Bronchial epithelial cell (primary cell): ENCODE measurements around the gene SGF29. TPM values are rescaled to one million over a fixed set of nuclear protein-coding genes. Genes with fewer than 3 reads are reported as not detected.

ENCODE experiments used
- DNase-seq: peaks from one replicate; pipeline ENCODE4 v3.0.0-alpha.2; 2010; ENCODE audit warnings: low read depth
- FAIRE-seq: peaks from 2 replicates; lab custom pipeline; 2011; peaks lifted over from hg19 to GRCh38; lab: Jason Lieb, UNC
- H3K27me3 ChIP-seq: 2 replicates; pipeline ENCODE4 v1.5.1; 2011; ENCODE audit warnings: low read length; ENCODE audit not compliant: control insufficient read depth, insufficient read depth
- H3K36me3 ChIP-seq: 2 replicates; pipeline ENCODE4 v1.5.1; 2011; ENCODE audit warnings: low read length; ENCODE audit not compliant: control insufficient read depth, insufficient read depth
- H3K4me3 ChIP-seq: 2 replicates; pipeline ENCODE4 v1.5.1; 2011; ENCODE audit warnings: mild to moderate bottlenecking, low read depth, low read length, control low read depth
- total RNA-seq: library from RNA; depleted of rRNA; stranded (reverse); fragments of >200 nt; gene quantifications from 2 replicates; pipeline ENCODE4 v1.2.1, GENCODE V29; 2014
- TF ChIP-seq, protein P1 (sequence below): IDR thresholded peaks from 2 replicates; pipeline ENCODE4 v1.5.1; 2011; ENCODE audit warnings: mild to moderate bottlenecking, moderate library complexity, low read length, control low read depth, inconsistent platforms; ENCODE audit not compliant: insufficient read depth, severe bottlenecking

Gene SGF29
- total RNA-seq, 1 donor from 2014 or later, result 10.0 TPM

DNA sequence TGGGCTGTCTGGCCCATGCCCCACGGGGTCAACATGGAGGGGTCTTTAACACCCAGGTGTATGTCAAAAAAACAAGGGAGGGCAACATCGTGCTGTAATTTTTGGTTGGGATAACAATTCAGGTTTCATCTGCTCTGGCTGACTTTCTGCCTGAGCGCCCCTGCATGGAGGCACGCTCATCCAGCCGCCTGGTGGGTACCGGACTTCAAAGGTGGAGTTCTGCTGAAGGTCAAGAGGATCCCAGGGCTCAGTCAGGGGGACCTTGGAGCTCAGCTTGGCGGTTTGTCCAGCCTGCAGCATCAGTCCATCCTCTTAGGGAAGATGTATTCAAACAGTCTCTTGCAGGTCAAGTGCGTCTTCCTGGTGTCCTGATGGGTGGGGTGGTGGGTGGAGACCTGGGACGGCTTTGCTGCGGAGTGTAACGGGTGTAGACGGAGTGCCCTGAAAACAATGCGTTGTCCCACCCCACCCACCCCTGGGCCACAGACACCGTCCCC lies 5.4 kb upstream of the SGF29 start:
- H3K4me3 ChIP-seq, result no peak overlapping the region
- H3K36me3 ChIP-seq, result no peaks in the 10 kb centered on the region
- FAIRE-seq, result no peak
- DNase-seq, result no peak
- TF ChIP-seq, protein P1, sequence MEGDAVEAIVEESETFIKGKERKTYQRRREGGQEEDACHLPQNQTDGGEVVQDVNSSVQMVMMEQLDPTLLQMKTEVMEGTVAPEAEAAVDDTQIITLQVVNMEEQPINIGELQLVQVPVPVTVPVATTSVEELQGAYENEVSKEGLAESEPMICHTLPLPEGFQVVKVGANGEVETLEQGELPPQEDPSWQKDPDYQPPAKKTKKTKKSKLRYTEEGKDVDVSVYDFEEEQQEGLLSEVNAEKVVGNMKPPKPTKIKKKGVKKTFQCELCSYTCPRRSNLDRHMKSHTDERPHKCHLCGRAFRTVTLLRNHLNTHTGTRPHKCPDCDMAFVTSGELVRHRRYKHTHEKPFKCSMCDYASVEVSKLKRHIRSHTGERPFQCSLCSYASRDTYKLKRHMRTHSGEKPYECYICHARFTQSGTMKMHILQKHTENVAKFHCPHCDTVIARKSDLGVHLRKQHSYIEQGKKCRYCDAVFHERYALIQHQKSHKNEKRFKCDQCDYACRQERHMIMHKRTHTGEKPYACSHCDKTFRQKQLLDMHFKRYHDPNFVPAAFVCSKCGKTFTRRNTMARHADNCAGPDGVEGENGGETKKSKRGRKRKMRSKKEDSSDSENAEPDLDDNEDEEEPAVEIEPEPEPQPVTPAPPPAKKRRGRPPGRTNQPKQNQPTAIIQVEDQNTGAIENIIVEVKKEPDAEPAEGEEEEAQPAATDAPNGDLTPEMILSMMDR, result no peak
- H3K27me3 ChIP-seq, result no peaks in the 10 kb centered on the region

DNA sequence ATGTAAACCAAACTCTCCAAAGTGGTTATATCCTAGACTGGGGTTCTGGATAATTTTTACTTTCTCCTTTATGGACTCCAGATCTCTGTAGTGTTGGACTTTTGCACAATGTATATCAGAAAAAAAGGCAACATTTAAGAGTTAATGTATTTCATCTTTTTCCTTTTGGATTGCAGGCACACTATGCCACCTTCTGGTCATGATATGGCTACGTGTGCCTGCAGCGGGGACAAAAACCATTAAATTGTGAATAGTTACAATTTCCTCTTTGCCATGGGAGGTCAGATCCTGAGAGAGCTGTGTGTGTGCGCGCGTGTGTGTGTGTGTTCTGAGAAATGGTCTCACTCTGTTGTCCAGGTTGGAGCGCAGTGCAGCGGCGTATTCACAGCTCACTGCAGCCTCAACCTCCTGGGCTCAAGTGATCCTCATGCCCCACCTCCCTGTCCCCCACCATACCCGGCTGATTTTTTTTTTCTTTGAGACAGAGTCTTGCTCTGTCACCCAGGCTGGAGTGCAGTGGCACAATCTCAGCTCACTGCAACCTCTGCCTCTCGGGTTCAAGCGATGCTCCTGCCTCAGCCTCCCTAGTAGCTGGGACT lies 4.3 kb upstream of the SGF29 start:
- no peak for FAIRE-seq
- no peaks in the 10 kb centered on the region for H3K36me3 ChIP-seq
- H3K27me3 ChIP-seq, result no peaks in the 10 kb centered on the region
- DNase-seq, result peak; percentile 34
- no peak overlapping the region for H3K4me3 ChIP-seq
- TF ChIP-seq, protein P1, result peak; percentile 45

DNA sequence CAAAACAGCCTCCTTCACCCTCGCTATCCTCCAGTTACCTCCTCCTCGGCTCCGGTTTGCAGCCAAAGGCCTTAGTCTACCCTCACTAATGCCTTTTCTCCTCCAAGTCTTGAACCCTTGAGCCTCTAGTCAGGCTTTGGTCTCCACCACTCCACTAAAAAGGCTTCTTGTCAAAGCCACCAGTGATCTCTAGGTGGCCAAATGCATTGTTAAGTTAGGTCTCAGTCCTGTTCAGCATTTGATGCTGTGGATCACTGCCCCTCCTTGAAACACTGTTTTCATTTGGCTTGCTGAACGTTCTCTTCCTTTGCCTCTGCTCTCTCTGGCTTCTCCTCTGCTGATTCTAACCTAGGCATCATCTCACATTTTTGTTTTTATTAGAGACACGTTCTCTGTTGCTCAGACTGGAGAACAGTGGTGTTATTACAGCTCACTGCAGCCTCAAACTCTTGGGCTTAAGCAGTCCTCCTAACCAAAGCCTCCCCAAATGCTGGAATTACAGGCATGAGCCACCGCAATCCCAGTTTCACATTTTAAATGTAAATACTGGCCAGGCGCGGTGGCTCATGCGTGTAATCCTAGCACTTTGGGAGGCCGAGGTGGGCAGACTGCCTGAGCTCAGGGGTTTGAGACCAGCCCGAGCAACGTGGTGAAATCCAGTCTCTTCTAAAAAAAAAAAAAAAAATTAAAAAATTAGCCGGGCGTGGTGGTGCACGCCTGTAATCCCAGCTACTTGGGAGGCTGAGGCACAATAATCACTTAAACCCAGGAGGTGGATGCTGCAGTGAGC lies 1.1 kb downstream of the SGF29 start:
- Histone ChIP-seq H3K4me3 (peak overlapping the region; percentile 86), H3K27me3 (no peaks in the 10 kb centered on the region), H3K36me3 (no peaks in the 10 kb centered on the region)
- FAIRE-seq (no peak), DNase-seq (no peak)
- TF ChIP-seq, protein P1, result no peak

DNA sequence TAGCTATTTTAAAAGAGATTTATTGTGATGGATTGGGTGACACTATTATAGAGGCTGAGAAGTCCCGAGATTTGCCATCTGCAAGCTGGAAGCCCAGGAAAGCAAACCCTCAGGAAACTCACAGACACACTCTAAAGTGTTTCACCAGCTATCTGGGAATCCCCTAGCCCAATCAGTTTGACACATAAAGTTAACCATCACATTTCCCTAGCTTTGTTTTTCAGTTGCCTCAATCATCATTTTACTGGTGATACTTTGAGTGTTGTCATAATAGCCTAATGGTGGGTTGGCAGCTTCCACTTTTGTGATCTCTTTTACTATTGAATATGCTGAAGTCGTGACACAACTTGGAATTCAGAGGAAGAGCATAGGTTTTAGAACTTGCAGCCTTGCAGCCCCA lies 1.8 kb downstream of the SGF29 start:
- no peaks in the 10 kb centered on the region for H3K27me3 ChIP-seq
- H3K36me3 ChIP-seq, result no peaks in the 10 kb centered on the region
- FAIRE-seq, result no peak
- TF ChIP-seq, protein P1, result no peak
- DNase-seq, result no peak
- H3K4me3 ChIP-seq, result no peak overlapping the region

DNA sequence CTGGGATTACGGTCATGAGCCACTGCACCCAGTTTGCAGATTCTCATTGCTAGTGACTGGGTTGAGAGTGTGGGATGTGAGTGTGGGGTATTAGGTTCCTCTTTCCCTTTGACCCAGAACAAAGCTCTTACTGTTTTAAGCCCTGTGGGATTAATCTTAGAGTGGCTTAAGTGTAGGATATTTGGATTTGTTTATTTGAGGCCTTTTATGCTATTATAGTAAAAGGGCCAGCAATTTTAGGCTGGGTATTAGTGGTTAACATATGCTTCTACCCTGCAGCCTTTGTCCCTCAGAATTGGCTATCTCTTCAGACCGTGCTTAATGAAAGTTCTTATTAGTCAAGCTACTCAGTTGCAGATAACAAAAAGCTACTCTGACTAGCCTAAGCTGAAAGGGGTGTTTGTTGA lies 3.2 kb downstream of the SGF29 start:
- Histone ChIP-seq H3K4me3 (no peak overlapping the region), H3K36me3 (no peaks in the 10 kb centered on the region), H3K27me3 (no peaks in the 10 kb centered on the region)
- TF ChIP-seq, protein P1, result no peak
- FAIRE-seq (no peak), DNase-seq (no peak)
